Gastroesophageal sphincter (tissue), 3 donors: ENCODE measurements around the gene PI16.

Experiments
- EP300 ChIP-seq: sonication (generic); formaldehyde crosslinking; IDR thresholded peaks from one replicate; pipeline ENCODE4 v1.6.1; 2017; ENCODE audit warnings: antibody characterized with exemption, mild to moderate bottlenecking
- POLR2A ChIP-seq, 2 donors: fragments of 450-650 bp; IDR thresholded peaks; one replicate each; pipeline ENCODE4 v1.6.1; 2017; ENCODE audit warnings: antibody characterized with exemption in 2 of 2, mild to moderate bottlenecking in 2 of 2, moderate library complexity in 1 of 2
- TF ChIP-seq, protein P1 (sequence below), 4 experiments: fragments of 200-600 bp in 2 of 4; fragments of 450-650 bp in 2 of 4; sonication (generic) in 1 of 4; IDR thresholded peaks; one replicate each; pipeline ENCODE4 v1.5.1; 2017 to 2019; ENCODE audit warnings: antibody characterized with exemption in 4 of 4, mild to moderate bottlenecking in 2 of 4, moderate library complexity in 2 of 4

DNA sequence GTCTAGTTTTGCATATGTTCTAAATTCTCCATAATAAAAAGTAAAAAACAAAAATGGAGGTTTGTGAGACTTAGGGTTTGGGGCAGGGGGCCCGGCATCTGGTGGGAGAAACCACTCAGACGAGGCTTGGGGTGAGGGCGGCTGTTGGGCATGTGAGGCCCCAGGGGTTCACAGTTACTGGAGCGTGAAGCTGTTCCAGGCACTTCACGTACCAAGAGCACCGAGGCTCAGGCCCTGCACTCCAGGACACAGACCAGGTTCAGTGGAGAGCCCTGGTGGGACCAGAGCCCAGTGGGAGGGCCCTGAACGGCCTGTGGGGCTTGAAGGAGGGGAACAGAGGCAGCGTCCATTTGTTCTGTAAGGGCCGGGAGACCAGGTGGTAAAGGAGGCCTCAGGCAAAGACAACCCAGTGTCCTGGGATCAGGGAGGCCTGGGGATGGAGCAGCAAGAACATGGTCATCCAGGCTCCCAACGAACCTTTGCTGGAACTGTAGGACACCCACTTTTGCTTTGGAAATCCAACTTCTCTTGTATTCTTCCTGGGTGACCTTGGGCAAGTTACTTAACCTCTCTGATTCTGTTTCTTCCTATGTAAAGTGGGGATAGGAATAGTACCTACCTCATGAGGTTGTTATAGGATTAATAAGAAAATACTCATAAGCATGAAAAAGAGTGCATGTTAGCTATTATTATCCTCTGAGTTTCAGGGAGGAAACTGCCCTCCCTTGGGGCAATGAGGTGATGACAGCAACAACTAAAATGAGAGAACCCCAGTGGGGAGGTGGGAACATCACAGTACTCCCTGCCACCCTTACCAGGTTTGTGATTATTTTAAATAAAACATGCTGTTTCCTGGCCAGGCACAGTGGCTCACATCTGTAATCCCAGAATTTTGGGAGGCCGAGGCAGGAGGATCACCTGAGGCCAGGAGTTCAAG is 49.8 kb downstream of the PI16 start:
- TF ChIP-seq, protein P1, sequence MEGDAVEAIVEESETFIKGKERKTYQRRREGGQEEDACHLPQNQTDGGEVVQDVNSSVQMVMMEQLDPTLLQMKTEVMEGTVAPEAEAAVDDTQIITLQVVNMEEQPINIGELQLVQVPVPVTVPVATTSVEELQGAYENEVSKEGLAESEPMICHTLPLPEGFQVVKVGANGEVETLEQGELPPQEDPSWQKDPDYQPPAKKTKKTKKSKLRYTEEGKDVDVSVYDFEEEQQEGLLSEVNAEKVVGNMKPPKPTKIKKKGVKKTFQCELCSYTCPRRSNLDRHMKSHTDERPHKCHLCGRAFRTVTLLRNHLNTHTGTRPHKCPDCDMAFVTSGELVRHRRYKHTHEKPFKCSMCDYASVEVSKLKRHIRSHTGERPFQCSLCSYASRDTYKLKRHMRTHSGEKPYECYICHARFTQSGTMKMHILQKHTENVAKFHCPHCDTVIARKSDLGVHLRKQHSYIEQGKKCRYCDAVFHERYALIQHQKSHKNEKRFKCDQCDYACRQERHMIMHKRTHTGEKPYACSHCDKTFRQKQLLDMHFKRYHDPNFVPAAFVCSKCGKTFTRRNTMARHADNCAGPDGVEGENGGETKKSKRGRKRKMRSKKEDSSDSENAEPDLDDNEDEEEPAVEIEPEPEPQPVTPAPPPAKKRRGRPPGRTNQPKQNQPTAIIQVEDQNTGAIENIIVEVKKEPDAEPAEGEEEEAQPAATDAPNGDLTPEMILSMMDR (IDR thresholded peaks at IDR 0.05) = no peak
- TF ChIP-seq EP300 (no peak), POLR2A (IDR thresholded peaks at IDR 0.05) (no peak)
